ENCODE results near the gene FILIP1L.

Gene FILIP1L

GRCh38 chr3:99795573-99795972, 318.7 kb downstream of the FILIP1L start:
- in situ Hi-C loops (cut with HindIII; ENCODE audit: low pct_ligation_motif_present, low sequenced_read_pairs) = no loop called here
- H3K27ac ChIP-seq = no peak overlapping the region
- H3K36me3 ChIP-seq (replicated peaks) = peaks cover 47% of the 10 kb centered on the region
- no peak for TF ChIP-seq CTCF (IDR thresholded peaks at IDR 0.05; ENCODE audit: low read depth, low read length, missing control alignments)
- no peak for DNase-seq
- H3K4me3 ChIP-seq (ENCODE audit: low read depth, low read length) = no peak overlapping the region
- no peaks in the 10 kb centered on the region for H3K27me3 ChIP-seq (replicated peaks)

DNA sequence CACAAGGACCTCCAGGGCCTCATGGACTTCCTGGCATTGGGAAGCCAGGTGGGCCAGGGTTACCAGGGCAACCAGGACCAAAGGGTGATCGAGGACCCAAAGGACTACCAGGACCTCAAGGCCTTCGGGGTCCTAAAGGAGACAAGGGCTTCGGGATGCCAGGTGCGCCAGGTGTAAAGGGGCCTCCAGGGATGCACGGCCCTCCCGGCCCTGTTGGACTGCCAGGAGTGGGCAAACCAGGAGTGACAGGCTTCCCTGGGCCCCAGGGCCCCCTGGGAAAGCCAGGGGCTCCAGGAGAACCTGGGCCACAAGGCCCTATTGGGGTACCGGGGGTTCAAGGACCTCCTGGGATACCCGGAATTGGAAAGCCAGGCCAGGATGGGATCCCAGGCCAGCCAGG, 319.8 kb downstream of the FILIP1L start:
- Histone ChIP-seq H3K36me3 (replicated peaks) (peaks cover 53% of the 10 kb centered on the region), H3K27me3 (replicated peaks) (no peaks in the 10 kb centered on the region), H3K27ac (no peak overlapping the region), H3K4me3 (ENCODE audit: low read depth, low read length) (no peak overlapping the region)
- no peak for DNase-seq
- in situ Hi-C loops (cut with HindIII; ENCODE audit: low pct_ligation_motif_present, low sequenced_read_pairs) = no loop called here
- no peak for TF ChIP-seq CTCF (IDR thresholded peaks at IDR 0.05; ENCODE audit: low read depth, low read length, missing control alignments)

- Histone ChIP-seq H3K4me3 (ENCODE audit: low read depth, low read length) (no peak overlapping the region), H3K36me3 (replicated peaks) (peaks cover 31% of the 10 kb centered on the region), H3K27me3 (replicated peaks) (no peaks in the 10 kb centered on the region), H3K27ac (no peak overlapping the region)
- peak; percentile 87 for TF ChIP-seq CTCF (IDR thresholded peaks at IDR 0.05; ENCODE audit: low read depth, low read length, missing control alignments)
- in situ Hi-C loops (cut with HindIII; ENCODE audit: low pct_ligation_motif_present, low sequenced_read_pairs) = no loop called here
- DNase-seq = peak; percentile 67
These were observed 325.1 kb downstream of the FILIP1L start for GRCh38 chr3:99789011-99789721.
